PFSK-1 (cell line): Measurements from ENCODE around the gene THSD4.

ENCODE experiments used
- FOXP2 ChIP-seq: optimal IDR thresholded peaks from 2 replicates; pipeline ENCODE3; 2011; ENCODE audit warnings: borderline replicate concordance, control low read depth, inconsistent platforms; ENCODE audit not compliant: insufficient read depth; ENCODE audit errors: extremely low read length, extremely low read depth
- POLR2AphosphoS5 ChIP-seq: IDR thresholded peaks from 2 replicates; pipeline ENCODE4 v1.6.1; 2012; ENCODE audit warnings: low read depth, mild to moderate bottlenecking, control low read depth, low read length, moderate library complexity
- SIN3A ChIP-seq: IDR thresholded peaks from 2 replicates; pipeline ENCODE4 v1.6.1; 2012; ENCODE audit warnings: mild to moderate bottlenecking, low read length, moderate library complexity, borderline replicate concordance; ENCODE audit not compliant: insufficient read depth
- TAF1 ChIP-seq: IDR thresholded peaks from 2 replicates; pipeline ENCODE4 v1.6.1; 2012; ENCODE audit warnings: low read length, control low read depth, borderline replicate concordance; ENCODE audit not compliant: insufficient read depth
- TF ChIP-seq, protein P1 (sequence below), 2 experiments: IDR thresholded peaks; 2 replicates each; pipeline versions ENCODE4 v1.6.1 to v1.8.0; 2011 to 2012; ENCODE audit warnings: low read depth in 2 of 2, low read length in 2 of 2, control low read depth in 1 of 2, inconsistent platforms in 1 of 2, mild to moderate bottlenecking in 1 of 2, moderate library complexity in 1 of 2; ENCODE audit not compliant: insufficient read depth in 1 of 2

THSD4 gene

DNA sequence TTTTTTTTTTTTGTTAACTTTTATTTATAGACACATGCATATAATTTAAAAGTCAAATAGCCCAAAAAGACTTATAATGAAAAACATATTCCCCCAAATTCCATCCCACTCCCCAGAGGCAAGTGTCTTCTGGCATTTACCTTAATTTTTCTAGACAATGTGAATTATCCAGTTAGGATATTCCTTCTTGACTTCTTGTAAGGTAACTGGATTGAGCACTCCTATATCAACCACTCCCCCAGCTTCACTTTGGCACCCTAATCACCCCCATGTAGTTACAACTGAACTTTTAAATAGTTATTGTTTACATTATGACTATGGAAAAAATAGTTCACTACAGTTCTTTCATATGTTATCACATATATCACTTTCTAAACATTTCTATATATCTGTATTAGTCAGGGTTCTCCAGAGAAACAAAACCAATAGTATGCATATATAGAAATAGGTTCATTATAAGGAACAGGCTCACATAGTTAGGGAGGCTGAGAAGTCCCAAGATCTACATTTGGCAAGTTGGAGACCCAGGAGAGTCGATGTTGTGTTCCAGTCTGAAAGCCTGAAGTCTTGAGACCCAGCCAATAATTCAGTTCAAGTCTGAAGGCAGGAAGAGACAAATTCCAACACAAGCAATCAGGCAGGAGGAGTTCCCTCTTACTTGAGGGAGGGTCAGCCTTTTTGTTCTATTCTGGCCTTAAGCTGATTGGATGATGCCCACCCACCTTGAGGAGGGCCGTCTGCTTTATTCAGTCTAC, 175.8 kb downstream of the THSD4 start:
- no peak for TF ChIP-seq FOXP2
- TF ChIP-seq POLR2AphosphoS5 = no peak
- TF ChIP-seq, protein P1, sequence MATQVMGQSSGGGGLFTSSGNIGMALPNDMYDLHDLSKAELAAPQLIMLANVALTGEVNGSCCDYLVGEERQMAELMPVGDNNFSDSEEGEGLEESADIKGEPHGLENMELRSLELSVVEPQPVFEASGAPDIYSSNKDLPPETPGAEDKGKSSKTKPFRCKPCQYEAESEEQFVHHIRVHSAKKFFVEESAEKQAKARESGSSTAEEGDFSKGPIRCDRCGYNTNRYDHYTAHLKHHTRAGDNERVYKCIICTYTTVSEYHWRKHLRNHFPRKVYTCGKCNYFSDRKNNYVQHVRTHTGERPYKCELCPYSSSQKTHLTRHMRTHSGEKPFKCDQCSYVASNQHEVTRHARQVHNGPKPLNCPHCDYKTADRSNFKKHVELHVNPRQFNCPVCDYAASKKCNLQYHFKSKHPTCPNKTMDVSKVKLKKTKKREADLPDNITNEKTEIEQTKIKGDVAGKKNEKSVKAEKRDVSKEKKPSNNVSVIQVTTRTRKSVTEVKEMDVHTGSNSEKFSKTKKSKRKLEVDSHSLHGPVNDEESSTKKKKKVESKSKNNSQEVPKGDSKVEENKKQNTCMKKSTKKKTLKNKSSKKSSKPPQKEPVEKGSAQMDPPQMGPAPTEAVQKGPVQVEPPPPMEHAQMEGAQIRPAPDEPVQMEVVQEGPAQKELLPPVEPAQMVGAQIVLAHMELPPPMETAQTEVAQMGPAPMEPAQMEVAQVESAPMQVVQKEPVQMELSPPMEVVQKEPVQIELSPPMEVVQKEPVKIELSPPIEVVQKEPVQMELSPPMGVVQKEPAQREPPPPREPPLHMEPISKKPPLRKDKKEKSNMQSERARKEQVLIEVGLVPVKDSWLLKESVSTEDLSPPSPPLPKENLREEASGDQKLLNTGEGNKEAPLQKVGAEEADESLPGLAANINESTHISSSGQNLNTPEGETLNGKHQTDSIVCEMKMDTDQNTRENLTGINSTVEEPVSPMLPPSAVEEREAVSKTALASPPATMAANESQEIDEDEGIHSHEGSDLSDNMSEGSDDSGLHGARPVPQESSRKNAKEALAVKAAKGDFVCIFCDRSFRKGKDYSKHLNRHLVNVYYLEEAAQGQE (IDR thresholded peaks at IDR 0.05; ENCODE audit: insufficient read depth in 1 of 2, low read depth in 2 of 2, low read length in 2 of 2) = no peak
- no peak for TF ChIP-seq SIN3A
- no peak for TF ChIP-seq TAF1

GRCh38 chr15:71291723-71292122, 176.5 kb downstream of the THSD4 start:
- TF ChIP-seq TAF1 (no peak), SIN3A (no peak), FOXP2 (no peak), POLR2AphosphoS5 (no peak)
- TF ChIP-seq, protein P1 (IDR thresholded peaks at IDR 0.05; ENCODE audit: insufficient read depth in 1 of 2, low read depth in 2 of 2, low read length in 2 of 2) = no peak

- no peak for TF ChIP-seq TAF1
- TF ChIP-seq FOXP2 = no peak
- TF ChIP-seq POLR2AphosphoS5 = no peak
- no peak for TF ChIP-seq SIN3A
- TF ChIP-seq, protein P1 (IDR thresholded peaks at IDR 0.05; ENCODE audit: insufficient read depth in 1 of 2, low read depth in 2 of 2, low read length in 2 of 2) = no peak
Measured at GRCh38 chr15:71293723-71294122, 178.5 kb downstream of the THSD4 start.

DNA sequence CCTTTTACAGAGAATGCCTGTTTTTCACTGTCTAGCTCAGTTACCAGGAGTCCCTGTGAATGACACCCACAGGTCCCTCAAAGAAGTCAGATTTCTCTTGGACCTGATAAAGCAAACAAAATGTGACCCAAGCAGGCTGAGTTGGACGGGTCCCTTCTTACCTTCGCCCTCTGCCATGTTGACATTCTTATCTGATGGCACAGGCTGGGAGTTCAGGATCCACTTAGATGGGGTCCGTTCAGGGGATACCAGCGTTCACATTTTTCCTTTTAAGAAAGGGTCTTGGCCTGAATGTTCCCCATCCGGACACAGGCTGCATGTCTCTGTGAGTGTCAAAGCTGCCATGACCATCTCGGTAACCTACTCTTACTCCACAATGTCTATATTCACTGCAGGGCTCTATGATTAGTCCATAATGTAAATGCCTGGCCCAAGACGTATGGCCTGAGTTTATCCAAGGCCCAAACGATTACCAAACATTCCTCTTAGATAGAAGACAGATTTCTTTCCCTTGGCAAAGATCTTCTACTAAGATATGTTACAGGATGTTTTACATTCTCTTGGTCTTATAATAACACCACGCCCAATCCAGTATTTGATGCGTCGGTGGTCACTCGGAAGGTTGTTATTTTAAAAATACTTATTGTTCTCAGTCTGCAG, 179.1 kb downstream of the THSD4 start:
- TF ChIP-seq POLR2AphosphoS5 = no peak
- no peak for TF ChIP-seq TAF1
- no peak for TF ChIP-seq FOXP2
- TF ChIP-seq, protein P1 (IDR thresholded peaks at IDR 0.05; ENCODE audit: insufficient read depth in 1 of 2, low read depth in 2 of 2, low read length in 2 of 2) = no peak
- TF ChIP-seq SIN3A = no peak
